K562 (cell line): Measurements from ENCODE around the gene PGAP3. TPM values are rescaled to one million over a fixed set of nuclear protein-coding genes. Genes with fewer than 3 reads are reported as not detected.

Experiments
- BHLHE40 ChIP-seq: IDR thresholded peaks from 2 replicates; pipeline ENCODE4 v1.6.1; 2011; ENCODE audit warnings: low read length, improper control_type of control experiment
- EP400 ChIP-seq: fragments of 450-650 bp; IDR thresholded peaks from 2 replicates; pipeline ENCODE4 v1.6.1; 2017; ENCODE audit warnings: antibody characterized with exemption, mild to moderate bottlenecking, moderate library complexity
- NFIX ChIP-seq: fragments of 250-450 bp; sonication (Bioruptor Pico); IDR thresholded peaks from 2 replicates; pipeline ENCODE4 v1.4.0; 2020; ENCODE audit warnings: low read depth, mild to moderate bottlenecking, moderate library complexity
- PHF8 ChIP-seq: fragments of 200-600 bp; sonication (generic); IDR thresholded peaks from 2 replicates; pipeline ENCODE4 v1.6.1; 2012; ENCODE audit warnings: mixed run types, mild to moderate bottlenecking, inconsistent platforms, low read length, moderate library complexity, borderline replicate concordance
- POLR3A ChIP-seq: IDR thresholded peaks from 2 replicates; pipeline ENCODE4 v1.6.1; 2011; ENCODE audit warnings: borderline replicate concordance, mild to moderate bottlenecking, moderate library complexity; ENCODE audit not compliant: insufficient read length, insufficient read depth; ENCODE audit errors: extremely low read depth
- RAD51 ChIP-seq: fragments of 450-650 bp; IDR thresholded peaks from 2 replicates; pipeline ENCODE4 v1.7.1; 2016; ENCODE audit warnings: low read depth, mild to moderate bottlenecking, borderline replicate concordance
- TAL1 ChIP-seq: fragments of 450-650 bp; IDR thresholded peaks from 2 replicates; pipeline ENCODE4 v1.6.1; 2016; ENCODE audit warnings: mild to moderate bottlenecking
- YBX1 ChIP-seq: fragments of 450-650 bp; IDR thresholded peaks from 2 replicates; pipeline ENCODE4 v1.7.1; 2016; ENCODE audit warnings: mild to moderate bottlenecking
- ZNF212 ChIP-seq: fragments of 450-650 bp; formaldehyde crosslinking; IDR thresholded peaks from 2 replicates; pipeline ENCODE4 v1.4.0; 2020; ENCODE audit warnings: mild to moderate bottlenecking
- ZNF217 ChIP-seq: sonication (generic); formaldehyde crosslinking; IDR thresholded peaks from 2 replicates; pipeline ENCODE4 v1.8.0; 2022; ENCODE audit warnings: mild to moderate bottlenecking, missing genetic modification reagents
- polyA plus RNA-seq, 8 experiments: library from polyadenylated mRNA; depleted of rRNA in 4 of 8; stranded (reverse) in 5 of 8; unstranded in 3 of 8; fragments of >200 nt; fragmentation: Nextera tagmentation in 2 of 8; fragmentation: Illumina TruSeq in 1 of 8; extraction: Ambion mirVana in 2 of 8; extraction: Trizol in 1 of 8; gene quantifications; 2 replicates each; pipeline versions ENCODE4 v1.2.1 to v1.2.3, GENCODE V29; 2011 to 2014; ENCODE audit warnings: inconsistent platforms in 1 of 8, missing spikeins in 1 of 8
- total RNA-seq, 7 experiments: library from RNA; depleted of rRNA in 6 of 7; stranded (reverse); fragments of >200 nt in 6 of 7; fragmentation: Illumina TruSeq in 2 of 7; extraction: Trizol in 2 of 7; gene quantifications; 2 replicates each; pipeline versions ENCODE4 v1.2.1 to v1.2.3, GENCODE V29; 2011 to 2021; ENCODE audit warnings: low replicate concordance in 1 of 7
- TF ChIP-seq, protein P1 (sequence below): fragments of 250-450 bp; sonication (Bioruptor Pico); IDR thresholded peaks from 2 replicates; pipeline ENCODE4 v1.4.0; 2020; ENCODE audit warnings: mild to moderate bottlenecking, moderate library complexity
- TF ChIP-seq, protein P2 (sequence below): sonication (generic); formaldehyde crosslinking; IDR thresholded peaks from 2 replicates; pipeline ENCODE4 v1.8.0; 2022; ENCODE audit warnings: mild to moderate bottlenecking, low read depth, missing genetic modification reagents
- TF ChIP-seq, protein P3 (sequence below): fragments of 250-450 bp; sonication (Bioruptor Pico); IDR thresholded peaks from 2 replicates; pipeline ENCODE4 v1.4.0; 2020; ENCODE audit warnings: mild to moderate bottlenecking
- TF ChIP-seq, protein P4 (sequence below): fragments of 450-650 bp; IDR thresholded peaks from 2 replicates; pipeline ENCODE4 v1.6.1; 2016; ENCODE audit warnings: missing biosample characterization, missing genetic modification characterization
- TF ChIP-seq, protein P5 (sequence below): fragments of 250-450 bp; sonication (Bioruptor Pico); IDR thresholded peaks from 2 replicates; pipeline ENCODE4 v1.6.1; 2021; ENCODE audit warnings: mild to moderate bottlenecking
- TF ChIP-seq, protein P6 (sequence below): IDR thresholded peaks from 2 replicates; pipeline ENCODE4 v1.6.1; 2011; ENCODE audit warnings: borderline replicate concordance, low read depth, mild to moderate bottlenecking, moderate library complexity, low read length; ENCODE audit not compliant: insufficient read depth, poor library complexity, severe bottlenecking
- TF ChIP-seq, protein P7 (sequence below): fragments of 450-650 bp; IDR thresholded peaks from 2 replicates; pipeline ENCODE4 v1.6.1; 2017; ENCODE audit warnings: mild to moderate bottlenecking, moderate library complexity

PGAP3 gene
- total and polyA plus RNA-seq, 9 of the 15 experiments (the other 6 are each of a cell fraction or from before 2014, with no cell fraction given): 0.38 to 9.4 (median 4.5) TPM

DNA sequence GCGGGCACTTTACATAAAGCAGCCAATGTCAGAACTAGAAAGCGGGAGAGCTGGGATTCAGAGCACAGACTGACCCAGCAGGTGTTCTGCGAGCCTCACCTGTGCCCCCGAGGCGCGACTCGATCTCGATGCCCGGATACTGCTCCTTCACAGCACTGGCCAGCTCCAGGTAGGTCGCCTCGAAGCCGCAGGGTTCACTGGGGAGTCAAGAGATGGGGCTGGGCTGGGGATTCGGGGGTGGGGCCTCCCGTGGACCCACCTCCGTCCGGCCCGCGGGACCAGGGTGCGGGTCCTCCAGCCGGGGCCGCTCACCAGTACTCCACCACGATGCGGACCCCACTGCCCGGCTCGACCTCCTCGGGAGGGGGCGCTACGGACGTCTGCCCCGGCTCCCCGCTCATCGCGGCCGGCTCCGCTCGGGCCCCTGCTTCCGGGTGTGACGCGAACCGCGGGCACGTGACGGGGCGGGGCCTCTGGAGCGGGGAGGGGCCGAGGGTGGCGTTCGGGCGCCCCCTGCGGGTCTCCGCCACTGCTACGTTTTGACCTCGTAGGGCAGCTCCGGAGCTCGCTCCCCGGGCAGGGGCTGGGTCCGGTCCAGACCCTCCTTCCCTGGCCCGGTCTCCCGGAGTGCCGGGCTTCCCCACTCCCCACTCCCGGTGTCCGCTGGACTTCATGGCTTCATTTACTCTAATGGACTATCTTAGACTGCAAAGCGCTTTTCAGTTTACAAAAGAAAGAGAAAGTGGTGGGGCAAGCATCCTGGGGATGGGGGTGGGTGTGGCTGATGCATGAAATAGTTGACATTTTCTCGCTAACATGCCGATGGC, 42.5 kb upstream of the PGAP3 start, which contains the start of gene MIEN1 (continued):
- no peak for TF ChIP-seq POLR3A
- no peak for TF ChIP-seq YBX1
- TF ChIP-seq, protein P1, sequence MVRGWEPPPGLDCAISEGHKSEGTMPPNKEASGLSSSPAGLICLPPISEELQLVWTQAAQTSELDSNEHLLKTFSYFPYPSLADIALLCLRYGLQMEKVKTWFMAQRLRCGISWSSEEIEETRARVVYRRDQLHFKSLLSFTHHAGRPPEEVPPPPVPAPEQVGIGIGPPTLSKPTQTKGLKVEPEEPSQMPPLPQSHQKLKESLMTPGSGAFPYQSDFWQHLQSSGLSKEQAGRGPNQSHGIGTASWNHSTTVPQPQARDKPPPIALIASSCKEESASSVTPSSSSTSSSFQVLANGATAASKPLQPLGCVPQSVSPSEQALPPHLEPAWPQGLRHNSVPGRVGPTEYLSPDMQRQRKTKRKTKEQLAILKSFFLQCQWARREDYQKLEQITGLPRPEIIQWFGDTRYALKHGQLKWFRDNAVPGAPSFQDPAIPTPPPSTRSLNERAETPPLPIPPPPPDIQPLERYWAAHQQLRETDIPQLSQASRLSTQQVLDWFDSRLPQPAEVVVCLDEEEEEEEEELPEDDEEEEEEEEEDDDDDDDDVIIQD (CRISPR knock-in tag): no peak
- TF ChIP-seq, protein P2, sequence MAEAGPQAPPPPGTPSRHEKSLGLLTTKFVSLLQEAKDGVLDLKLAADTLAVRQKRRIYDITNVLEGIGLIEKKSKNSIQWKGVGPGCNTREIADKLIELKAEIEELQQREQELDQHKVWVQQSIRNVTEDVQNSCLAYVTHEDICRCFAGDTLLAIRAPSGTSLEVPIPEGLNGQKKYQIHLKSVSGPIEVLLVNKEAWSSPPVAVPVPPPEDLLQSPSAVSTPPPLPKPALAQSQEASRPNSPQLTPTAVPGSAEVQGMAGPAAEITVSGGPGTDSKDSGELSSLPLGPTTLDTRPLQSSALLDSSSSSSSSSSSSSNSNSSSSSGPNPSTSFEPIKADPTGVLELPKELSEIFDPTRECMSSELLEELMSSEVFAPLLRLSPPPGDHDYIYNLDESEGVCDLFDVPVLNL (CRISPR knock-in tag): no peak
- TF ChIP-seq BHLHE40: peak; percentile 99
- TF ChIP-seq, protein P3, sequence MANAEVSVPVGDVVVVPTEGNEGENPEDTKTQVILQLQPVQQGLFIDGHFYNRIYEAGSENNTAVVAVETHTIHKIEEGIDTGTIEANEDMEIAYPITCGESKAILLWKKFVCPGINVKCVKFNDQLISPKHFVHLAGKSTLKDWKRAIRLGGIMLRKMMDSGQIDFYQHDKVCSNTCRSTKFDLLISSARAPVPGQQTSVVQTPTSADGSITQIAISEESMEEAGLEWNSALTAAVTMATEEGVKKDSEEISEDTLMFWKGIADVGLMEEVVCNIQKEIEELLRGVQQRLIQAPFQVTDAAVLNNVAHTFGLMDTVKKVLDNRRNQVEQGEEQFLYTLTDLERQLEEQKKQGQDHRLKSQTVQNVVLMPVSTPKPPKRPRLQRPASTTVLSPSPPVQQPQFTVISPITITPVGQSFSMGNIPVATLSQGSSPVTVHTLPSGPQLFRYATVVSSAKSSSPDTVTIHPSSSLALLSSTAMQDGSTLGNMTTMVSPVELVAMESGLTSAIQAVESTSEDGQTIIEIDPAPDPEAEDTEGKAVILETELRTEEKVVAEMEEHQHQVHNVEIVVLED (CRISPR knock-in tag): peak; percentile 37; the same call in 1 of the 2 replicates
- TF ChIP-seq, protein P4, sequence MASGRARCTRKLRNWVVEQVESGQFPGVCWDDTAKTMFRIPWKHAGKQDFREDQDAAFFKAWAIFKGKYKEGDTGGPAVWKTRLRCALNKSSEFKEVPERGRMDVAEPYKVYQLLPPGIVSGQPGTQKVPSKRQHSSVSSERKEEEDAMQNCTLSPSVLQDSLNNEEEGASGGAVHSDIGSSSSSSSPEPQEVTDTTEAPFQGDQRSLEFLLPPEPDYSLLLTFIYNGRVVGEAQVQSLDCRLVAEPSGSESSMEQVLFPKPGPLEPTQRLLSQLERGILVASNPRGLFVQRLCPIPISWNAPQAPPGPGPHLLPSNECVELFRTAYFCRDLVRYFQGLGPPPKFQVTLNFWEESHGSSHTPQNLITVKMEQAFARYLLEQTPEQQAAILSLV (tag): no peak
- TF ChIP-seq NFIX (CRISPR knock-in tag): no peak
- TF ChIP-seq ZNF217: no peak
- TF ChIP-seq ZNF212: no peak
- TF ChIP-seq EP400: peak; percentile 75; the same call in 1 of the 2 replicates
- TF ChIP-seq RAD51: peak; percentile 96
- peak; percentile 88; the same call in 1 of the 2 replicates for TF ChIP-seq PHF8
- TF ChIP-seq, protein P5, sequence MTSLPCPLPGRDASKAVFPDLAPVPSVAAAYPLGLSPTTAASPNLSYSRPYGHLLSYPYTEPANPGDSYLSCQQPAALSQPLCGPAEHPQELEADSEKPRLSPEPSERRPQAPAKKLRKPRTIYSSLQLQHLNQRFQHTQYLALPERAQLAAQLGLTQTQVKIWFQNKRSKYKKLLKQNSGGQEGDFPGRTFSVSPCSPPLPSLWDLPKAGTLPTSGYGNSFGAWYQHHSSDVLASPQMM: no peak
- no peak for TF ChIP-seq TAL1
- TF ChIP-seq, protein P6, sequence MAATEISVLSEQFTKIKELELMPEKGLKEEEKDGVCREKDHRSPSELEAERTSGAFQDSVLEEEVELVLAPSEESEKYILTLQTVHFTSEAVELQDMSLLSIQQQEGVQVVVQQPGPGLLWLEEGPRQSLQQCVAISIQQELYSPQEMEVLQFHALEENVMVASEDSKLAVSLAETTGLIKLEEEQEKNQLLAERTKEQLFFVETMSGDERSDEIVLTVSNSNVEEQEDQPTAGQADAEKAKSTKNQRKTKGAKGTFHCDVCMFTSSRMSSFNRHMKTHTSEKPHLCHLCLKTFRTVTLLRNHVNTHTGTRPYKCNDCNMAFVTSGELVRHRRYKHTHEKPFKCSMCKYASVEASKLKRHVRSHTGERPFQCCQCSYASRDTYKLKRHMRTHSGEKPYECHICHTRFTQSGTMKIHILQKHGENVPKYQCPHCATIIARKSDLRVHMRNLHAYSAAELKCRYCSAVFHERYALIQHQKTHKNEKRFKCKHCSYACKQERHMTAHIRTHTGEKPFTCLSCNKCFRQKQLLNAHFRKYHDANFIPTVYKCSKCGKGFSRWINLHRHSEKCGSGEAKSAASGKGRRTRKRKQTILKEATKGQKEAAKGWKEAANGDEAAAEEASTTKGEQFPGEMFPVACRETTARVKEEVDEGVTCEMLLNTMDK: peak; percentile 89
- TF ChIP-seq, protein P7, sequence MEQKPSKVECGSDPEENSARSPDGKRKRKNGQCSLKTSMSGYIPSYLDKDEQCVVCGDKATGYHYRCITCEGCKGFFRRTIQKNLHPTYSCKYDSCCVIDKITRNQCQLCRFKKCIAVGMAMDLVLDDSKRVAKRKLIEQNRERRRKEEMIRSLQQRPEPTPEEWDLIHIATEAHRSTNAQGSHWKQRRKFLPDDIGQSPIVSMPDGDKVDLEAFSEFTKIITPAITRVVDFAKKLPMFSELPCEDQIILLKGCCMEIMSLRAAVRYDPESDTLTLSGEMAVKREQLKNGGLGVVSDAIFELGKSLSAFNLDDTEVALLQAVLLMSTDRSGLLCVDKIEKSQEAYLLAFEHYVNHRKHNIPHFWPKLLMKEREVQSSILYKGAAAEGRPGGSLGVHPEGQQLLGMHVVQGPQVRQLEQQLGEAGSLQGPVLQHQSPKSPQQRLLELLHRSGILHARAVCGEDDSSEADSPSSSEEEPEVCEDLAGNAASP: no peak
